Measurements from ENCODE around the gene POTEI.
"Not testable (repeated sequence)": the region's sequence is repeated elsewhere in the genome, so short reads cannot be mapped to it uniquely, and the experiment has no call there.

POTEI gene

GRCh38 chr2:130509228-130509627 lies at the start of gene POTEI:
TSS of gene POTEI (minus strand) at chr2:130509328. CDS start at chr2:130509235, 93 bp downstream.
- DNase-seq (ENCODE audit: low read depth in 2 of 2), result not testable (repeated sequence)

- not testable (repeated sequence) for DNase-seq (ENCODE audit: low read depth in 2 of 2)
Measured at GRCh38 chr2:130556441-130556840, 47.3 kb upstream of the POTEI start.

DNA sequence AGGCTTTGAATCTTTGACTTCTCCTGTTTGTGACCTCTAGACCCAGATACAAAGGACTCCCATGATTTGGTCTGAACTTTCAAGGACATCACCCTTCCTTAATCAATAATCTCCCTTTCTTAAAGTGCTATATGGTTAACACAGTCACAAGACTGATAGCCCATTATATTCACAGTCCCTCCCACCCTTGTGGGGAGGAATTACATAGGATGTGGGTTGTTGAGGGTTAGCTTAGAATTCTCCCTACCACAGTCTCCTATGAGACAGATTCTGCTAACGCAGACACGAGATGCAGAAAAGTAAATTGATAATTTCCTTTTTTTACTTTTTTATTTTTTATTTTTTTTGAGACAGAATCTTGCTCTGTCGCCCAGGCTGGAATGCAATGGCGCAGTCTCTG lies 45.0 kb upstream of the POTEI start:
- DNase-seq (ENCODE audit: low read depth in 2 of 2), result not testable (repeated sequence)

GRCh38 chr2:130549475-130549874 lies 40.3 kb upstream of the POTEI start:
- DNase-seq (ENCODE audit: low read depth in 2 of 2), result not testable (repeated sequence)

DNA sequence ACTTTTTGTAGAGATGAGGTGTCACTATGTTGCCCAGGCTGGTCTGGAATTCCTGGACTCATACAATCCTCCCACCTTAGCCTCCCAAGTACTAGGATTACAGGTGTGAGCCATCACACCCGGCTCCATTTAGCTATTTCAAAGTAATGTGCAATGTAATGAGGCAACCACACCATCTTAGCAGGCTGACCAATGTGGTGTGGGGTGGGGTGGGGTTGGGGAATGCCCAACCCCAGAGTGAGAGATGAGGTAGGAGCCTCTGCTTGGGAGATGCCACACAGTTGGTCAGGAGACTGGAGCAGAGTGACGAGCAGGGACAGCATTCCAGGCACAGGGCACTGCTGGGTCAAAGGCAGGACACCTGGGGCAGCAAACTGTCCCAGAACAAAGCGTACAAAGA lies 39.3 kb upstream of the POTEI start:
- not testable (repeated sequence) for DNase-seq (ENCODE audit: low read depth in 2 of 2)

GRCh38 chr2:130544978-130545377 lies 35.9 kb upstream of the POTEI start:
- DNase-seq (ENCODE audit: low read depth in 2 of 2), result not testable (repeated sequence)

- not testable (repeated sequence) for DNase-seq (ENCODE audit: low read depth in 2 of 2)
Measured at GRCh38 chr2:130543785-130544528, 34.8 kb upstream of the POTEI start.

- not testable (repeated sequence) for DNase-seq (ENCODE audit: low read depth in 2 of 2)
Measured at GRCh38 chr2:130542789-130543188, 33.7 kb upstream of the POTEI start.

DNA sequence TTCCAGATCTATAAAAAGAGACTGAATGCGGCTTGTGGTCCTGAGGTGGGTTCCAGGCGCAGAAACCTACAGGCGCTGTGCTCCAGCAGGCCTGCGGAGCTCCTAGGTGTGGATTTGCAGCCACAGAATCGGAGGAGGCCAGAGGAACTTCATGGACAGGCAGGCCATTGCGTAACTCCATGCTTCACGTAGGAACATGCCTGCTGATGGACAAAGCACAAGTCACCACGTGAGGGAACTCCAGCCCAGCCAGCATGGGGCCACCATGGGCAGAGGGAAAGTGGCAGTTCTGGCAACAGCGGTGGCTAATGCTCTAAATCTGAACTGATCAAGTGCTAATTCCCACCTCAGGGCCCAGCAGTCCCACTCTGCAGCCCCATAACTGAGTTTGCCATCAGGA lies 29.1 kb upstream of the POTEI start:
- not testable (repeated sequence) for DNase-seq (ENCODE audit: low read depth in 2 of 2)

DNA sequence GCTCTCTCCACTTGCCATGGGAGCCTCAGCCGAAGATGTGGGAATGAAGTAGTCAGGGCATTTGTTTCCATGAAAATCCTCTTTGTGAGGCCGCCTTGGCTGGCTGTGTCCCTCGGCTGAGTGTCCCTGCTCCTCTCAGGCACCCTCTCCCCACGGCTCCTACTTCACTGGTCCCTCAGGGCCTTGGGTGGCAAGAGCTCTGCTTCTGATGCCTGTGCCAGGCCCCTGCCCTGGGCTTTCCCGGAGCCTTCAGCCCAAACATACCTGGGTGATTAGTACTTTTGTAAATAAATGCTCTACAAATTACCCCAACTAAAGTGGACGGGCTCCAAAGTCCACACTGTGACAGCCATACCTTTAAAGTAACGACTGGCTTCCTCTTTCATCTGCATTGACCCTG lies 27.5 kb upstream of the POTEI start:
- not testable (repeated sequence) for DNase-seq (ENCODE audit: low read depth in 2 of 2)

DNA sequence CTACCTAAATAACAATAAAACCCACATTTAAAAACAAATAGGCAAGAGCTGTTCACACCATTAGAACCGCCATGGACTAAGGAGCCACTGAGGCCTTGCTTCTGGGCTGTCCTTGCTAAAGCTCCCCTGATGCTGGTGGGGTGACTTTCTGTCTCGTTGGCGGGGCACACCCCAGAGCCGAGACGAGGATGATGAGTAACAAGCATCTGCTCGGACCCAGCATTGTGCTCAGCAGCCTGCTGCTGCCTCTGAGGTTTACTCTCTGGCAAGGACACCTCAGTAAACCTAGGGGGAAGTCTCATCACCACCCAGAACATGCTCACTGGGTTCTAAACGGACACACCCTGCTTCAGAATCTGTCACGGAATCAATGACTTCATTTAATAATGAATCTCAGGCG lies 22.5 kb upstream of the POTEI start:
- not testable (repeated sequence) for DNase-seq (ENCODE audit: low read depth in 2 of 2)

DNA sequence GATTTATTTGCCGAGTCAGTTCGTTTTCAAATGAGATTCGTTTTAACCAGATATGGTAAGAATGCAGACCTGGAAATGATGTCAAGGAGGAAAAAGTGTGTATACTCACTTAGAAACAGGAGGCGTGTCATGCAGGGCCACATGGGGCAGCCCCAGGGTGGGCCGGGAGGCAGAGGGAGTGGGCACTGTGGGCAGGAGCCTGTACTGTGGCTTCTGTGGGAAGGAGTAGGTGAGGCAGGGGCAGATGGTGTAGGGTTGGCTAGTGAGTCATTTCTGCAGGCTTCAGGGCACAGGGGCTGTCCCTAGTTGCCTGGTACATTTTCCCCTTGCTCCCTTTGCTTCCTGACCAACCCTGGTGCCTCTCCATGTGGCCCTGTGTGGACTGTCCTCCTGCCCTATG lies 22.1 kb upstream of the POTEI start:
- DNase-seq (ENCODE audit: low read depth in 2 of 2), result not testable (repeated sequence)

DNA sequence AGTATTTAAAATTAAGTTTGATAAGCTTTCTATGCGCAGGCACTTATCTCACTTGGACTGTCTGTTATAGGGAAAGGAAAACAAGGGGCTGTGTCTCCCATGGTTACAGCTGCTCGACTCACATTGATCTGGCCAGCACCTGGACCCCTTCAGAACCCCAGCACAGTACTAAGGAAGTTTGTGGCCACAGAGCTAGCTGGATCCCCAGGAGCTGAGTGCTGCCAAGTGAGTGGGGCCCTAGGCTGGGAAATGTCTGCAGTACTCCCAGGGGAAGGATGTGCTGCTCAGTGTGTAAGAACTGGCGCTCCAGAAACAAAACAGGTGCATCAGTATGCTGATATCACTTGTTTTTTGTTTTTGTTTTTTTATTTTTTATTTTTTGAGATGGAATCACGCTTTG lies 21.1 kb upstream of the POTEI start:
- DNase-seq (ENCODE audit: low read depth in 2 of 2), result not testable (repeated sequence)

DNA sequence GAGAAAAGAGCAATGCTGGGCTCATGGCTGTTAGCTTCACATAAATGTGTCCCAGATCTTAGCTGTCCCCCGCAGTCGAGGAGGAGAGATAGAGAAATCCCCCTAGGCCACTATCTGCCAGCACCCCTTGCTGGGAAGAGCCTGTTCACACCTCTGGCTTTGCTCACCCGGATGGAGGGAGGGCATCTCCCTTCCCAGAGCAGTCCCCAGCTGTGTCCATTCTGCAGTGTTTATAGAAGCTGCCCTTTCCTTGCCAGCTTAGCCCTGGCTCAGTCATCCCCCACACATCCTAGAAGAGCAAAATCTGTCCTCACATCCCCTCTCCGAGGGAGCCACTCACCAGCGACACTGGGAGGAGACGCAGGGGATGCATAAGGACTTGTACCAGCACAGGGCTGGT lies 20.4 kb upstream of the POTEI start:
- DNase-seq (ENCODE audit: low read depth in 2 of 2), result not testable (repeated sequence)

DNA sequence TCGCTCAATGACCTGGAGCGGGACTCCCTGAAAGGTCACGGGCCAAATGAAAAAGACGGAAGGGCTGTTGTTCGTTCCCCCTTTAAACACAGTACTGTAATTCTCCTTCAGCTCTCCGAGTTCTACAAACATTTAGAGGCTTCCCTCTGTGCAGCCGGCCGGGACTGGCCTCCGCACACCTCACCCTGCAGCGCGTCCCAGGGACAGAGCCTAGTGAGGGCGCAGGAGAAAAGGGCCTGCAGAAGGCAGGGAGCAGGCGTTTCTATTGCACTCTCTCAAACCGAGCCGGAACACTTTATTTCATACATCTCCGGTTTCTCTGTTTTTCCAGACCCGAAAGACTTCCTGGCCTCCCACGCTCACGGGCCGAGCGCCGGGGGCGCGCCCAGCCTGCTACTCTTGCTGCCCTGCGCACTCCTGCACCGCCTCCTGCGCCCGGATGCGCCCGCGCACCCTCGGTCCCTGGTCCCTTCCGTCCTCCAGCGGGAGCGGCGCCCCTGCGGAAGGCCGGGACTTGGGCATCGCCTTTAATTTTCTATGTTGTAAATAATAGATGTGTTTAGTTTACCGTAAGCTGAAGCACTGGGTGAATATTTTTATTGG lies 18.3 kb upstream of the POTEI start:
- DNase-seq (ENCODE audit: low read depth in 2 of 2), result not testable (repeated sequence)

GRCh38 chr2:130522390-130522789 lies 13.3 kb upstream of the POTEI start:
- not testable (repeated sequence) for DNase-seq (ENCODE audit: low read depth in 2 of 2)

GRCh38 chr2:130520992-130521391 lies 11.9 kb upstream of the POTEI start, which contains the start of gene CFC1B:
TSS of gene CFC1B (plus strand) at chr2:130521222. CDS start at chr2:130521485, 263 bp downstream.
- not testable (repeated sequence) for DNase-seq (ENCODE audit: low read depth in 2 of 2)

- DNase-seq (ENCODE audit: low read depth in 2 of 2), result not testable (repeated sequence)
Measured at GRCh38 chr2:130518516-130519106, 9.5 kb upstream of the POTEI start.

DNA sequence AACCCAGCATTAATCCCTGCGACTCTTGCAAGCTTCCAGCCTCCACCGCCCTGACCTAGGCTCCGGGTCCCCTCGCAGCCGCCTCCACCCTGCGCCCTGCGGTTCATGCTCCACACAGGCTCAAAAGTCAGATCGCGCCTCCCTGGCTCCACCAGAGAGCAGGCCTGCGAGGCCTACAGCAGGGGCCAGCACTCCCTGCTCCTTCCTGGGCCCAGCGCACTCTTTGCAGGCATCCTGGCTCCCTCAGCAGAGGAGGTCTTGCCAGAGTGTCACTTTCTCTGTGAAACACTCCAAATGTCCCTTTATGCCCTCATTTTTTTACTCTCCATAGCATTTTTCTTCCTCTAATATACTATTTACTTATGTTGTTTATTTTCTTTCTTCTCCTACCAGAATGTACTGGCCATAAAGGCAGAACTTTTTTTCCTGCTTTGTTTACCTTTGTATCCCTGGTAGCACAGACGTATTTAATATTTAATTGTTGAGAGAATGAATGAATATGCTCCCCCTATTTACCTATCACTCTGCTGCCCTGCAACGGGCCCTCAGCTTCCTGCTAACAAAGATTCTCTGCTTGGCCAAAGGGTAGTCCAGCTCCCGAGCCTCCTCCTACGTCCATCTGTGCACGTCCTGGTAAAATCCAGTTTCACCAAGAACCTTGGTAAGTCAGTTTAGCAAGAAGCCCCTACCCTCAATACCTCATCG lies 2.8 kb upstream of the POTEI start:
- DNase-seq (ENCODE audit: low read depth in 2 of 2), result not testable (repeated sequence)

GRCh38 chr2:130510807-130511746 lies 1.9 kb upstream of the POTEI start:
- DNase-seq (ENCODE audit: low read depth in 2 of 2), result not testable (repeated sequence)

- DNase-seq (ENCODE audit: low read depth in 2 of 2), result not testable (repeated sequence)
Measured at GRCh38 chr2:130491073-130491472, 18.1 kb downstream of the POTEI start.

All from stimulated activated CD8-positive, alpha-beta memory T cell treated with anti-CD3 and anti-CD28 coated beads, Interleukin-7, amount 100 ng/mL, for 1 hour (primary cell).